Stomach (tissue), 9 donors: Measurements from ENCODE around the gene MEX3A. TPM values are rescaled to one million over a fixed set of nuclear protein-coding genes. Genes with fewer than 3 reads are reported as not detected.

Experiments used
- DNase-seq, 2 donors: peaks; one replicate each; pipeline versions ENCODE4 v3.0.0 to v3.0.0-alpha.2; 2013 to 2019
- H3K27ac ChIP-seq, 5 donors: fragments of 200-600 bp in 4 of 5; sonication (generic) in 4 of 5; one replicate each; pipeline ENCODE4 v1.5.1; 2013 to 2019; ENCODE audit warnings: mild to moderate bottlenecking in 1 of 5, moderate library complexity in 1 of 5
- H3K27me3 ChIP-seq, 3 donors: fragments of 200-600 bp; sonication (generic); one replicate each; pipeline ENCODE4 v1.5.1; 2017 to 2019; ENCODE audit warnings: mixed run types in 1 of 3
- H3K36me3 ChIP-seq, 4 donors: fragments of 200-600 bp; sonication (generic); 1 replicate in 3 of 4; 2 replicates in 1 of 4; pipeline ENCODE4 v1.5.1; 2016 to 2019
- H3K4me1 ChIP-seq, 4 donors: fragments of 200-600 bp; sonication (generic); one replicate each; pipeline ENCODE4 v1.5.1; 2016 to 2019
- H3K4me3 ChIP-seq, 4 donors: fragments of 200-600 bp; sonication (generic) in 3 of 4; one replicate each; pipeline ENCODE4 v1.5.1; 2016 to 2019; ENCODE audit warnings: mild to moderate bottlenecking in 1 of 4
- H3K9me3 ChIP-seq, 4 donors: fragments of 200-600 bp; sonication (generic); one replicate each; pipeline ENCODE4 v1.5.1; 2016 to 2019
- CTCF ChIP-seq, 7 experiments: fragments of 450-650 bp in 4 of 7; fragments of 200-600 bp in 3 of 7; sonication (generic) in 3 of 7; IDR thresholded peaks; one replicate each; pipeline ENCODE4 v1.5.1; 2016 to 2019; ENCODE audit warnings: antibody characterized with exemption in 7 of 7, control low read depth in 2 of 7, mild to moderate bottlenecking in 1 of 7
- EP300 ChIP-seq: sonication (generic); formaldehyde crosslinking; IDR thresholded peaks from one replicate; pipeline ENCODE4 v1.6.1; 2017; ENCODE audit warnings: antibody characterized with exemption
- POLR2A ChIP-seq, 4 donors: fragments of 450-650 bp; IDR thresholded peaks; one replicate each; pipeline ENCODE4 v1.6.1; 2016; ENCODE audit warnings: antibody characterized with exemption in 4 of 4, control low read depth in 2 of 4, mild to moderate bottlenecking in 1 of 4, moderate library complexity in 1 of 4
- POLR2AphosphoS5 ChIP-seq, 3 donors: sonication (generic); formaldehyde crosslinking; IDR thresholded peaks; one replicate each; pipeline ENCODE4 v1.6.1; 2016; ENCODE audit warnings: antibody characterized with exemption in 3 of 3
- WGBS, 5 donors: extraction: QIAGEN DNeasy Blood & Tissue Kit in 3 of 5; methylation state at CpG; one replicate each; pipeline versions ENCODE4 v1.1.5 to v1.1.7; 2013 to 2018; 5-methylcytosine and 5-hydroxymethylcytosine counted together
- intact Hi-C: fragments of 100-400 bp; cut with DNase I; formaldehyde crosslinking; loops from one replicate; pipeline ENCODE4 v1.15.1; 2023; ENCODE audit warnings: low total_unique reads
- polyA plus RNA-seq, 3 donors: library from polyadenylated mRNA; stranded (reverse); fragments of 200-250 nt; gene quantifications; one replicate each; pipeline ENCODE4 v1.2.3, GENCODE V29; 2013
- total RNA-seq, 5 donors: library from RNA; depleted of rRNA; stranded (reverse); fragments of >200 nt; gene quantifications; one replicate each; pipeline versions ENCODE4 v1.1.0 to v1.2.3, GENCODE V29; 2014 to 2016
- donor health status: healthy with polysubstance abuse.
- donor health status: Bipolar disorder and iron deficiency.
- donor health status: healthy.

MEX3A gene
- total and polyA plus RNA-seq, 8 donors = 0.25 to 11.0 (median 1.5) TPM; not detected in 3

DNA sequence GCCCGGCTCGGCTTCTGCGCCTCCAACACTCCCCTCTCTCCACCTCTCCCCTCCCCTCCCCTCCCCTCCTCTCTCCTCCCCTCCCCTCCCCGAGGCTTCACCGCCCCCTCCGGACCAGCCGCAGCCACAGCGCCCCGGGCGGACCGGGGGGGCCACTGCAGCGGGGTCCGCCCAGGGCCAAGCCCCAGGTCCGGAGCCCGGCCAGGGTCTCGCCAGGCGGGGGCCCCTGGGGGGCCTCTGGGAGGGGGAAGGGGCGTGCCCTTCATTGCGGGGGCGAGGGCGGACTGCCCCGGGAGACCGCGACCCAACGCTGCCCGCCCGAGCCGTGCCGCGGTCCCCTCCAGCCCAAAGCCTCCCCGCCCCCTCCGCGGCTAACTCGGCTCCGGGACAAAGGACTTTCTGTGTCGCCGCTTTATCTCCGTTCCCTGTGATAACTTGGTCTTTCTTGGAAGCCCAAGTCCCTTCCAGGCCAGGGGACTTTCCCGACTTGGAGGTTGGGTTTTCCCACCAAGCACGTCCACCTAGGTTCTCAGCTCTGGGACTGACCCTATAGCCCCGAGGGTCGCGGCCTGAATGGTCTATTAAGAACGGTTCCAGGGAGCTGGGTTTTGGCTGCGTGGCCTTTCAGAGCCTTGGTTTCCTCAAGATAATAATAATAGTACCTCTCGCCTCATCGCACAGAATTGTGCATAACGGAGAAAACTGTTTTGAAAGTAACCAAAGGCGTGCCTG, 28.3 kb downstream of the MEX3A start, which contains the start of gene UBQLN4:
UBQLN4 (minus strand) TSS at position 31 of the 732 bp plus-strand sequence. CDS start 97 bp downstream, outside the sequence.
- TF ChIP-seq EP300 (no peak), POLR2AphosphoS5 (IDR thresholded peaks at IDR 0.05) (peak in 2 of 3 donors; percentile 21 to 50), CTCF (IDR thresholded peaks at IDR 0.05) (peak in 4 of 7 experiments; percentile 15 to 82 (median 62)), POLR2A (IDR thresholded peaks at IDR 0.05) (no peak)
- Histone ChIP-seq H3K4me1 (peaks cover 14 to 39% (median 29%) of the 10 kb centered on the region in 4 donors), H3K4me3 (peak within 1 kb of the TSS; percentile 71 to 97 (median 86)), H3K27me3 (no peaks in the 10 kb centered on the region), H3K9me3 (no peaks in the 10 kb centered on the region), H3K36me3 (peaks cover 14 to 41% (median 36%) of the 10 kb centered on the region in 4 donors), H3K27ac (peak within 1 kb of the TSS; percentile 91 to 94 (median 93))
- WGBS, 5 donors = 0 to 1% (median 0%) methylated on average over 27 to 34 of the region's 49 CpGs
- DNase-seq = peak; percentile 91 to 96
- intact Hi-C loops = no loop called here

DNA sequence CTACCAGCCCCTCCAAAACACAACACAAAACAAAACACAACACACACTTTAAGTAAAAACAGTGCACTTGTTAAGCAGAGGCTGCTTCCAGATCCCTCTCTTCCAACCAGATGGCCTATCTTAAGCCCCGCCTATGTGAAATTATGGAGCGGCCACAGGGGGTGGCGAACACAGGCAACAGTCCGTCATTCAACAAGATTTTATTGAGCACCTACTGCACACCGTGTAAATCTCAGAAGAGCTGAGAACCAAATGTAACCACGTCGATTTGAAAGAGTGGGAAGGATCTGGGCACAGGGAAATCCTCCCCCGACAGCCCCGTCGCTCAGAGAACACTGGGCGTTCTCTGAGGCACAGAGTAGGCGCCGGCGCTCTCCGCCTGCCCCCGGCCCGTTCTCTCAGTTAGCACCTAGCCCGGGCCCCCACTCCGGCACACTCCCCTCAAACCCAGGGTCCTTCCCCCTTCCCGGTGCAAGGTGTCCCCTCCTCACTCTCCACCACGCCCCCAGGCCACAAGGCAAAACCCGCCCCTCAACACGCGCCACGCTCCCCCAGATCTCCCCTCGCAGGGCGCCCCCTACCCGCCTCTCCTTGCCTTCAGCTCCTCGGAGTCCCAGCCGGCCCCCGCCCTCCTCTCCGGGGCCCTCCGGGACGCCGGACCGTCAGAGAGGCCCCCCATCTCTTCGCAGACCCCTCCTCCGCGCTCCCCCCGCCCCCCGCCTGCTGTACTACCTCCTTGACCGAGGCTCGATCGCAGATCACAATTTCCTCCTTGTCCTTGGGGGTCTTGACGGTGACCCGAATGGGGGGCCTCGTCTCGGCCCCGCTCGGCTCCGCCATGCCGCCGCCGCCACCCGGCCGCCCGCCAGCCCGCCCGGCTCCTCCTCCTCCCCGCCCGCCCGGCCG, 29.1 kb downstream of the MEX3A start:
- DNase-seq = peak; percentile 40 to 88
- Histone ChIP-seq H3K9me3 (no peaks in the 10 kb centered on the region), H3K4me3 (peak overlapping the region; percentile 71 to 97 (median 86)), H3K4me1 (peaks cover 14 to 39% (median 29%) of the 10 kb centered on the region in 4 donors), H3K27me3 (no peaks in the 10 kb centered on the region), H3K27ac (peak overlapping the region; percentile 91 to 94 (median 93)), H3K36me3 (peaks cover 11 to 41% (median 37%) of the 10 kb centered on the region in 4 donors)
- TF ChIP-seq POLR2A (IDR thresholded peaks at IDR 0.05) (no peak), POLR2AphosphoS5 (IDR thresholded peaks at IDR 0.05) (no peak), CTCF (IDR thresholded peaks at IDR 0.05) (no peak), EP300 (no peak)
- intact Hi-C loops = no loop called here
- WGBS, 5 donors = 0 to 1% (median 1%) methylated on average over 20 to 55 of the region's 63 CpGs

- Histone ChIP-seq H3K4me1 (peaks cover 12 to 30% (median 23%) of the 10 kb centered on the region in 4 donors), H3K27ac (no peak overlapping the region), H3K9me3 (no peaks in the 10 kb centered on the region), H3K4me3 (no peak overlapping the region), H3K27me3 (no peaks in the 10 kb centered on the region), H3K36me3 (peaks cover 11 to 52% (median 47%) of the 10 kb centered on the region in 4 donors)
- no peak for DNase-seq
- WGBS, 5 donors = 83 to 98% (median 94%) methylated on average over 5 to 7 of the region's 7 CpGs
- intact Hi-C loops = no loop called here
- TF ChIP-seq POLR2A (IDR thresholded peaks at IDR 0.05) = no peak
- TF ChIP-seq EP300 = no peak
- no peak for TF ChIP-seq POLR2AphosphoS5 (IDR thresholded peaks at IDR 0.05)
- no peak for TF ChIP-seq CTCF (IDR thresholded peaks at IDR 0.05)
Measured at GRCh38 chr1:156051011-156051725, 31.1 kb downstream of the MEX3A start.
